HG03378 (cell line): ENCODE results near the gene TTC32.

Source experiments
- ATAC-seq: cut with Tn5 transposase; IDR thresholded peaks from one replicate; pipeline ENCODE4 v1.9.1; 2021; ENCODE audit warnings: mild to moderate bottlenecking, moderate library complexity; ENCODE audit not compliant: unreplicated experiment

TTC32 gene

DNA sequence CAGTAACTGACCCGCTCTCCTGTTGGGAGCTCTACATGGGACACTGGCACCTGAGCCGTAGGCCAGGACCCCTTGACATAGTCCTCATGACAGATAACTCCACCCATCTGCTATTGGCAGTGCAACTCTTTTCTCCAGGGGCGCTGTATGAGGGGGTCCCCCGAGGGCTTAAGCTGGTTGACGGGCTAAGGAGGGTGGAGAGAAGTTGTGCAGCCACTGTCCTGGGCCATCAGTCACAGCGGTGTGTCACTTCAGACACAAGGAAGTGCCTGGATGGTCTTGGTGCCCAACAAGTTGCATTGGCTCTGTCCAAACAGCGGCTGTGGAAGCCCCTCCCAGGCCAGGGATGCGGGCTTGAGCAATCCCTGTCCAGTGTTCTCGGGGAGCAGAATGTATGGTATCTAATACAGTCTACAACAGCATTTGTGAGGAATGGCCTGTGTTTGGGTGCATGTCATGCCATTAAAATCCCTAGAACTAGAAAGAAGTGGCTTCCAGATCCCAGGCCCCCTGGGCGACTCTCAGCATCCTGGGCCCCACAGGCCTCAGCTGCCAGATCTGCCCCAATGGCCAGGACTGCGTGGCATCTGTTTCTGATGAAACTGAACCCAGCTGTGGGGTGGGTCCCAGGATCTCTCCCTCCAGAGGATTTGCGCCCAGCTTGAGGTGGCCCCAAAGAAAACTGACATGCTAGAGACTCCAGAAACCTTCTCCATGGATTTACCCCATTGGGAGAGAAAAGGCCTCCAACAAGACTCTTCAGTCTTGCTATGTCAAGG, 23.3 kb downstream of the TTC32 start:
- ATAC-seq, result no peak

GRCh38 chr2:19876751-19877150, 25.0 kb downstream of the TTC32 start:
- no peak for ATAC-seq

DNA sequence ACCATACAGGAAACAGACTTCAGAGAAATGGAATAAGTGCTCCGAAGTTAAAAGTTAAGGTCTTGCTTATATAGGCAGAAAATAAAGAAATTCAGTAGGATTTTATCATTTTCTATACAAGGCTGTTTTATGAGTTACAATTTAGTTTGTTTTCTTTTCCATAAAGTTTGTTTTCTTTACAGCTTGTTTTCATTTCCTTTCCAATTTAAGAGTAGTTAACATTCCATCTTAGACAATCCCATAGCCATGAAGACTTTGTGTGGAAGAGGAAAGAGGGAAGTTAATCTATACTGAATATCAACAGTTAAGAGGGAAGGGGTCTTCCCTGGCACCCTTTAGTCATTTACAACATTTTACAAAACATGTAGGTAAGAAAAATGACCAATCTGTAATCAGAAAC, 26.5 kb downstream of the TTC32 start:
- no peak for ATAC-seq

DNA sequence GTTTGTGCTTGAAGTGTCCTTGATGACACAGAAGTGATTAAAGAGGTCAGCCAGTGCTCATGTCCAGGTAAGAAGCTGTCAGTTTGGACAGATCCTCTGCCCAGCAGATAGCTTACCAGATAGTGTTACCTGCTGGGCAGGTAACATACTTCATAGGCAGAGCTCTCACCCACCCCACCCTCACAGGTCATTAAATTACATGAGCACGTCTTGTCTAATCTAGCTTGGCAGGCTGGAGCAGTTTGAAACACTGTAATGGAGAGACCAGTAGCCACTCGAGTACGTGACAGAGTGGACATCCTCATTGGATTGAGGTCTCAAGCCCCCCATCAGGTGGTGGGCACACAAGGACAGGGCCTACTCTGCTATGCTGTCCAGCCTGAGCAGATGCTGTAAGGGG, 27.1 kb downstream of the TTC32 start:
- no peak for ATAC-seq

DNA sequence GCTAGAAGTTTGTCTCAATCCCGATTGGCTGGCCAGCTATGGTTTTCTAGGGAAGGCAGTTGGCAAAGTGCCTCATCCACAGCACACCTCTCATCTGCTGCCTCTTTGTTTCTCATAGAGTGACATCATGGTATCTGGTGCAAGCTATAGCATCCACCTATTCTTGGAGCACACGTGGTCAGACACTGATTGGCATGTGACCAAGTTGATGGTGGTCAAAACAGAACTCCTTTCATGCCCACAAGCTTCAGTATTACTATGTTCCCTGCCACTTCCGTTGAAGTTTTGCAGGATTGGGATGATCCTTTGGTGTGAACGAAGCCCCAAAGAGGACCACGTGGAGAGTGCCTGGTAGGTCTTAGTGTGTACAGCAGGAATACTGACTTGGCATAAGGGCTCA, 28.8 kb downstream of the TTC32 start:
- ATAC-seq, result no peak

GRCh38 chr2:19872302-19872701, 29.5 kb downstream of the TTC32 start:
- no peak for ATAC-seq

GRCh38 chr2:19871836-19872235, 29.9 kb downstream of the TTC32 start:
- no peak for ATAC-seq

DNA sequence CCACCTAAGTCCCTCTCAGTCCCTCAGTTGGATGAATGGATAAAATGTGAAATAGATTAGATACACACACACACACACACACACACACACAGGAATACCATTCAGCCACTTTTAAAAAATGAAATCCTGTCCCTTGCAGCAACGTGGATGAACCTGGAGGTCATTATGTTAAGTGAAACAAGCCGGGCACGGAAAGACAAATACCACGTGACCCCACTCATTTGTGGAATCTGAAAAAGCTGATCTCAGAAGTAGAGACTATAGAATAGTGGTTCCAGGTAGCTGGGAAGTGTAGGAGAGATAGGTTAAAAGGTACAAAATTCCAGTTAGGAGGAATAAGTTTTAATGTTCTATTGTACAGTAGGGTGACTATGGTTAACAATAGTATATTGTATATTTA, 31.0 kb downstream of the TTC32 start:
- ATAC-seq, result no peak

DNA sequence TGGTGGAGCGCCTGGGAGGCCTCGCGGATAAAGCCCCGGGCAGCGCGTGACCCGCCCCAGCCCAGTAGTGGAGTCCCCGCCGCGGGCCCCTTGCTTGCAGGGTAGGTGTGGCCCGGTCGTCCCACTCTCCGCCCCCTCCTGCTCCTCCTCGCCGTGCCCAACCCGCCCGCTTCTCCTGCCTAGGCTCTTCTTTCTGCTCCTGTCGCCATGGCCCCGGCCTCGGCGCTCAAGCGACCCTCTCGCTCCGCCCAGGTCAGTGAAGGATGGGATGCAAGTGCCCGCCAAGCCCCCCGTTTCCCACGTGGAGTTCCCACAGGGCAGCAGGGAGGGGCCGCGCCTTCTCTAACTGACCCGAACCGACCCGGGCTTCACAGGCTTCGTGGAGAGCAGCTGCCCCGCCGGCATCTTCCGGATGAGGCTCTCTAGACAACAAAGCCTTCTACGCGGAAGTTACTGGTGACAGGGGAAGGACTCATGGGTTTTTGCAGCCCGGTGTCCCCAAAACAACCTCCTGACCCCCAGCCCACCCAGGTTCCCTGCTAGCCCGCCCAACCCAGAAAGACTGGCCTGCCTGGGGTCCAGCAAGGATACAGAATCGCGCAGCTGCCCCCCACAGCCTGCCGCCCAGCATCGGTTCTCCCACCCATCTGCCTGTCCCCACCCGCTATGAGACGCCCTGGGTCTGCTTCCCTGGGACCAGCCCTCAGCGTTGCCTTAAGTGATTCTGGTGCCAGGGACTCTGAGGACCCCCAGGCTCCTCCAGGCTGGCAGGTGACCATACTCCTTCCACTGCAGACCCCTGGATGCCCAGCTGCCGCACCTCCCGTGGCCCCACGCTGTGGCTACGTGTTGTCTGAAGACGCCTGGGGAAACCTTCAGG, 32.8 kb downstream of the TTC32 start:
- peak; percentile 36 for ATAC-seq

DNA sequence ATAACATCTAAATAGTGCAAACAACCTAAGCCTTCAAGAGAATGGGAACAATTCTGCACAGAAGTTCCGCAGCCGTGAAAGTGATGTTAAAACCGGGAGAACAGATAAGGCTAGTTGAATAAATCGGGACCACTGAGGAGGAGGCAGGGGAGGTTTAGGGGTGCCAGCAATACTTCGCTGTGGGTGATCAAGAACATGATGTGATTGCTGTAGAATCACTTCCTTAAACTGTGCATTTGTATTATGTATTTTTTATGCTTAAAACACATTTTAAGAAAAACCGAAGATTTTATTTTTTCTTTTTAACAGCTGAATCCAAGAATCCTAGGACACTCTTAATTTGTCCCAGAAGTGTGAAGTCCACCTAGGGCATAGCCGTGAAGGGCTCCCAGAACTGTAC, 33.6 kb downstream of the TTC32 start:
- ATAC-seq, result peak; percentile 2

DNA sequence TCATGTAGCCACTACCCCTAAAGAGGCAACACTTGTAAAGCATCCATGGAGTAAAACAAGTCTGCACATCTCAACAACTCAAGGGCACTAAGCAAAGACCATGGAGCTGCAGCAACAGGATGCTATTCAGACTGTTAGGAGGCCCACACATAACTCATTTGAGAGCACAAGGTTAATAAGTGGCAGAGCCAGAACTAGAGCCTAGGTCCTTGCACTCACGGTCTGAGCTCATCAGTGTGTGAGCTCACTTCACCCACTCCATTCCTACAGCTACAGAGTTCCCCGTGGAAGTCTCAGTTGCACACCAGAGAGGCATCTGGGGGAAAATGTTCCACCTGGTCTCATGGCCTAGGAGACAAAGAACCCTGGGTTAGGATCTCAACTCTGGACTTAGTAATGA, 35.0 kb downstream of the TTC32 start:
- peak; percentile 59 for ATAC-seq

GRCh38 chr2:19865151-19865550, 36.6 kb downstream of the TTC32 start:
- ATAC-seq, result no peak

GRCh38 chr2:19864381-19864780, 37.4 kb downstream of the TTC32 start:
- ATAC-seq, result no peak

GRCh38 chr2:19863303-19864041, 38.3 kb downstream of the TTC32 start:
- peak; percentile 61 for ATAC-seq

DNA sequence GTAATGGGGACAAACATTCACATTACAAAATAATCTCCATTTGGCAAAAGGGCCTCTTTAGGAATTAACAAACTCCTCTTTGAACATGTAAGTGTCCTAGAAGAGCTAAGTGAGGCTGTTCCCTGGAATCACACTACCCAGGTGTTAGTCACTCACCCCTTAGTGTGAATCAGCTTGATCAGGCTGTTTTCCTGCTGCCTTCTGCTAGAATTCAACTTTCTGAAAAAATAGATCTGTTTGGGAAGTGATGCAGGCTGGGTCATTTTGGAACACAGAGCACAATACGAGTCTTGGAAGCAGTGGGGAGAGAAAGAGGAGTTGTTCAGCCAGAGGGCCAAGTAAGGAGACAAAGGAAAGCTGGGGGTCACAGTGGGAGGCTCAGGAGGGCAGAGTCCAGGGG, 40.0 kb downstream of the TTC32 start:
- ATAC-seq, result no peak

GRCh38 chr2:19860022-19860421, 41.8 kb downstream of the TTC32 start:
- no peak for ATAC-seq

DNA sequence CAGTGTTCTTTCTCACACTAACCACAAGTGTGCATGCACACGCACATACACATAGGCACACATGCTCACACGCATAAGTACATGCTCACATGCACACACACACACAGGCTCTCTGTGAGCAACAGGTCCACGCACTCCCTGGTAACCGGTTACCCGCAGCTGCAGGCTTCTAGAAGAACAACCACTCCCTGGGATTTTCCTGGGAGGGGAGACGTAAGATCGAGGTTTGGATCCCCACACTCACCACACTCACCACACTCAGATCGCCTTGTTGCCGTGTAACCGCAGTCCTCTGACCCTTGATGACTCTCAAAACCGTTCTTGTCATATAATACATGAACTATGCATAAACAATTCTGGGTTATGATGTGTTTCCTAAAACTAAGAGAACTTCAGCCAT, 42.2 kb downstream of the TTC32 start:
- no peak for ATAC-seq

DNA sequence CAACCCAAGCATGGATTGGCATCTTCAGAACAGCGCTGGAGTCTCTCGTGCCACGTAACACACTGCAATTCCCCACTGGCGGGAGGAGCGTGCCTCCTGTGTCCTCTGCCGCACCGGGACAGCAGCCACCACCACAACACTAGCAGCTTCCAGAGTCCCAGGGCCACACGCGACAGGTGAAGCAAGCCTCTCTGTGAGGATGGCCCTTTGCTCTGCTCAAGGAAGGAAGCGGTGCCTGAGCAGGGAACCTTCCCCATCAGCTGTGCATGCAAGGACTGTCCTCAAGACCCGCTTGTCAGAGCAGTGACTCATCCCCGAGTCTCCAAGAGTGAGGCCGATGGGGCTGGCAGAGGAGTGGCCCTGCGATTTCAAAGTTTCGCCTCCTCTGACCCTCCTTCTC, 44.0 kb downstream of the TTC32 start:
- no peak for ATAC-seq

- no peak for ATAC-seq
Observed at GRCh38 chr2:19857100-19857499, 44.7 kb downstream of the TTC32 start.

DNA sequence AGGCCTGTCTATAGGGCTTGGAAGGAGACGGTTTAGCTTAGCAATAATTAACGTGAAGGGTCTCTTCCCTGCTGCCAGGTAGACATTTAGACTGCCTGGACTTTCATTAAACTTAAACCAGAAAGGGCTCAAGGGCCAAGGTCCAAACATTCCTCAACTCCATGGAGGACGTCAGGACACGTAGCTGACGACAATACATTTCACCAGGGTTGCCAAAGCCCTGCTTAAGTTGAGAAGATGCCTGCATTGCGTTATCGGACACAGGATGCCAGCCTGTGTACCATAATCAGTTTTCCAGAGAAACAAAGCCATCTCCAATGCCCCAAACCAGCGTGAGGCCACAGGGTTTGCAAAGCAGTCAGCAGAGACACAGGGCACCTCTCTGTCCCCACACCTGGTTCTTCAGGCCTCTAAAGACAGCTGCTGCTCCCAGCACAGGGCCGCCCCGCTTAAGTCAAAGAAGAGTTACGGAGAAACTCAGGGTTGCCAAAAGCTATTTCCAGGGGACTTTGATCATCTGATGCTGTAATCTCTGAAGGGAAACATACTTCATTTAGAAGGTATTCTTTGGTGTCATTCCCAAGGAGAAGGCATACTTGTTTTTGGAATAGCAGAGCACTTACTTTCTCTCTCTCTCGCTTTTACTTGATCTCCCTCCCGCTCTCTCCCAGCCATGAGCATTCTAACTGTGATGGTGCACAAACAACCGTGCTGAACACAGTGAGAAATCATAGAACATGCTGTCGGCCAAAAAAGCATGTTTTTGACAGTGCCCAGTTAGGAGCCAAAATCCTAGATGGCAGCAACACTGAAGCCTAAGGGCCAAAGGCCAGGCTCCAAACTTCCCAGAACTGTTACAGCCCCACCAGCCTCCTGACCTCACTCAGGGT, 46.0 kb downstream of the TTC32 start:
- ATAC-seq, result no peak
